IPS DF 4.7 (cell line): ENCODE data around the gene INO80B.
"Not testable (repeated sequence)": the region's sequence is repeated elsewhere in the genome, so short reads cannot be mapped to it uniquely, and the experiment has no call there.

Experiments used
- DNase-seq: peaks from one replicate; pipeline ENCODE4 v3.0.0-alpha.2; 2013; ENCODE audit warnings: low spot score; ENCODE audit errors: extremely low read depth

The INO80B gene

GRCh38 chr2:74454654-74455511 lies at the start of gene INO80B:
INO80B (plus strand) TSS chr2:74455087; CDS start chr2:74455117, 30 bp downstream.
- DNase-seq = no peak

DNA sequence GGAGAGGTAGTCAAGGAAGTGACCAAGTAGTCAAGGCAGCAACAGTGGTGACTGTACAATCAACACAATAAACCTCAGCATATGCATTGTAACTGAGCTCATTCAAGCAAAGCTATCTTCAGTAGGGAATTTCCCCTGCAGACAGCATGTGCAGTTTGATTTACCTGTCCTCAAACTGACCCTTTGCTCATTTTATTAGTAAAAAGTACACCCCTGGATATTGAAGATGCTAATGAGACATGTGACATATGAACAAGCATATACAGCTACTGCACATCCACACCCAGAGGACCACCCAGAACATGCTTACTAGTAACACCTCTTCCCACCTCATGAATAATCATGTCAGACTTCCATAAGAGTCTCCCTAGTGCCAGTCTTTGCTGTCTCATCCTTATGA lies 48.9 kb upstream of the INO80B start:
- no peak for DNase-seq

GRCh38 chr2:74407682-74408081 lies 47.2 kb upstream of the INO80B start:
- no peak for DNase-seq

- DNase-seq = no peak
These were observed 41.7 kb upstream of the INO80B start for GRCh38 chr2:74413001-74413698.

GRCh38 chr2:74414441-74414840 lies 40.4 kb upstream of the INO80B start:
- DNase-seq = no peak

DNA sequence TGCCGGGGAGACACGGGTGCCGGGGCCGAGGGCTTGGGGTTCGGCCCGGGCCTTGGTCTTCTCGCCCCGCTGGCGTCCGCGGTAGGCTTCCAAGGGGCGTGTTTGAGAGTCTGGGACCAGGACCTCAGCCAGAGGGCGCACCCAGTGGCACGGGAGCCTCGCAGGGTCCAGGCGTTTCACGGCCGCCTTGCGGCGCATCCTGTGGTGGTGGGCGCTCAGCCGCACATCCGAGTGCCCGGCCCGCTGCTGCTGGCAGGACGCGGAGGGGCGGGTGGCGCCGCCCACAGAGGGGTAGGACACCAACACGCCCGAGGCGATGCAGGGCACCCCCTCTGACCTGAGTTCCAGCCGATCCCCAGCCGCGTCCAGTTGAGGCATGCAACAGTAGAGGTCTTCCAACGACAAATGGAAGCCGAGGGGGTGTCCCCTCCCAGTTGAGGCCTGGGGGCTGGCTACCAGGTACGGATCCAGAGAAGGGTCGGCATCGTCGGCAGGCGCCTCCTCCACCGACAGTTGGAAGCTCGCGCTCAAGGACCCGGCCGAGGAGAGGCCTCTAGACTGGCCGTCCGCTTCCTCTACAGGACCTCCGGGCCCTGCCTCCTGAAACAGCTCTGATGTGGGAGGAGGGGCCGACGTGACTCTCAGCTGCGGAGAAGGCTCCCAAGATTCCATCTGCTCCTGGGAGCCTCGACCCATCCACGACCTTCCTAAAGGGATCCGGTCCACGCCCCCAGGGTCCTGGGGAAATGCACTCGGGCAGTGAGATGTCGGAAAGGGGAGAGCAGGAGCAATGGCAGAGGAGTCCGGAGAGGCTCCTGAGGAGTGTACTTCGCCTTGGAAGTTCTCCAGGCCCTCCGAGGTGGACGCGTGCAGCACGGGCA lies 39.8 kb upstream of the INO80B start:
- no peak for DNase-seq

GRCh38 chr2:74415762-74416395 lies 39.0 kb upstream of the INO80B start:
- DNase-seq = no peak

GRCh38 chr2:74416778-74417177 lies 38.1 kb upstream of the INO80B start:
- DNase-seq = no peak

GRCh38 chr2:74417197-74417596 lies 37.7 kb upstream of the INO80B start:
- DNase-seq = no peak

GRCh38 chr2:74417763-74418162 lies 37.1 kb upstream of the INO80B start:
- no peak for DNase-seq

DNA sequence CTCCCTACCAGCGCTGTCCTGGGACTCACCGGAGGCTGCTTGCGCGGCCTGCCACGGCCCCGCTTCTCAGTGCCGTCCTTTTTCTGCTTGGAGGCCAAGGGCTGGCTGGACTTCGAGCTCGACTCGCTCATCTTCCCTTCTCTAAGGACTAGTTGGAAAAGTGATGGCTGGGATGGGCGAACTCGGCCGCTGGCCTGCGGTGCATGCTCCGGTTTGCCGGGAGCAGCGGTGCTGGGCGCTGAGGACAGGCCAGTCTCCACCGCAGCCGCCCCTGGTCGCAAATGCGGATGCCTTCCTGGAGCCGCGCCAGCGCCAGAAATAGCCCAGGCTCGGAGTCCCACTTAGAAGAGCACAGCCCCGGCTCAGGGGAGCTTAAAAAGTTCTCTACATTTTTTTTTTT lies 36.6 kb upstream of the INO80B start:
- DNase-seq = no peak

GRCh38 chr2:74419345-74419744 lies 35.5 kb upstream of the INO80B start:
- DNase-seq = no peak

DNA sequence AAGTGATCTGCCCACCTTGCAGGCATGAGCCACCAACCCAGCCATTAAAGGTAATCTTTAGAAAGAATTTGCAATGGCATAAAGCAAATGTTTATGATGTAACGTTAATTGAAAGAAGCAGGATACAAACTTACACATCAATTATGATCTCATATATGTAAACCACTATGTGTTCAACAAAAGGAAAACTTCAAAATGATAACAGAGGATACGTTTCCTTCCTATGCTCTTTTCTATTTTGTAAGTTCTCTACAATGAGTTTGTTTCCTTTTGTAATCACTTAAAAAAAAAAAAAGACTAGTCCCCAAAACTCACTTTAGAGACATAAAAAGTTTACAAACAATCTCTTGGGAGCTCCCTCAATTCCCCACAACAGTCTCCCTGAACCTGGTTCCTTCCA lies 34.9 kb upstream of the INO80B start:
- DNase-seq = no peak

DNA sequence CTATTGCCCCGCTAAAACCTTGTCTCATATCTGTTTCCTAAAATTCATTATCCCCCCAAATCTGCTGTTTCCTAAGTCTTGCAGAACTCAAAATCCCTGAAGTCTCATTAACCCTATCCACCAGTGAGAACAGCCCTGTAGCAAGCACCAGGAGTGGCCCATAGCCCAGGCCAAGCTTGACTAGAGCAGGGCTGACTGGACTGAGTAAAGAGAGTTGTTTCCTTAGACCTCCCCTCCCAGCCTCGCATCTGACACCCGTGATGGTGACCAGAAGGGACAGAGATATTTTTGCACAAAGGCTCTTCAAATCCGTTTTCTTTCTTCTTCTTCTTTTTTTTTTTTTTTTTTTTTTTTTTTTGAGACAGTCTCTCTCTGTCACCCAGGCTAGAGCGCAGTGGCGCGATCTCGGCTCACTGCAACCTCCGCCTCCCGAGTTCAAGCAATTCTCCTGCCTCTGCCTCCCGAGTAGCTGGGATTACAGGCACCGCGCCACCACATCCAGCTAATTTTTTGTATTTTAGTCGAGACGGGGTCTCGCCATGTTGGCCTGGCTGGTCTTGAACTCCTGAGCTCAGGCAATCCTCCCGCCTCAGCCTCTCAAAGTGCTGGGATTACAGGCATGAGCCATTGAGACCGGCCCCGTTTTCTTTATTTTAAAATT lies 34.3 kb upstream of the INO80B start:
- DNase-seq = not testable (repeated sequence)

DNA sequence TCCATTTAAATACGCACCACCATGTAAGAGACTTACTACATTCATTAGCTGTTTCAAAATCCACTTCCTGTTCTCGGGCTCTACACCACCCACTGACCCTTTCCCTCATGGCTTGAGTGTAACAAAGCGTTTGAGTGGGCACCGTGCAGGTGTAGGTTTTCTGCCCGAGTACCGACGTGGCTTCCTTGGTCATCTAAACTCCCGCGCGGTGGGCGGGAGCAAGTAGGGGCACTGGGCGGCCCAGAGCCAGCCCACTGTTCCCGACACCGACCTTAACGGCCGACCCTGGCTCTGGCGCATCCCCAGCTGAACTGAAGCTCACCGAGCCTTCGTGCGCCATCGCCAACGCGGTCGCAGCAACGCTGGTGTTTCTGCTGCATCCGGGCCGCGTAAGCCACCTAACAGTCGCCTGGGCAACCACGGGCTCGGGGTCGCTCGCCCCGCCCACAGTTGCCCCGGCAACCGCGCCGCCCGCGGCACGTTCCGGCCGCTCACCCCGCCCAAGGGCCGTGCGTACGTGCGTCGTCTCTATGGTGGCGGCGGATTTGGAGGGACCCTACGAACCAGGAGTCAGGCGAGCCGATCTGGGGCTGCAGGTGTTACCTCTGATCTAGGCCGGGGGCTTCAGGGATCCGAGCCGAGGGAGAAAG lies 33.5 kb upstream of the INO80B start, which contains the start of the genes C2orf81 and WDR54:
Gene C2orf81 (minus strand): TSS at position 399 of the 650 bp plus-strand sequence. CDS start 59 bp downstream, at position 340.
Gene WDR54 (plus strand): TSS at position 510 of the 650 bp plus-strand sequence. CDS start 424 bp downstream, outside the sequence.
- no peak for DNase-seq

DNA sequence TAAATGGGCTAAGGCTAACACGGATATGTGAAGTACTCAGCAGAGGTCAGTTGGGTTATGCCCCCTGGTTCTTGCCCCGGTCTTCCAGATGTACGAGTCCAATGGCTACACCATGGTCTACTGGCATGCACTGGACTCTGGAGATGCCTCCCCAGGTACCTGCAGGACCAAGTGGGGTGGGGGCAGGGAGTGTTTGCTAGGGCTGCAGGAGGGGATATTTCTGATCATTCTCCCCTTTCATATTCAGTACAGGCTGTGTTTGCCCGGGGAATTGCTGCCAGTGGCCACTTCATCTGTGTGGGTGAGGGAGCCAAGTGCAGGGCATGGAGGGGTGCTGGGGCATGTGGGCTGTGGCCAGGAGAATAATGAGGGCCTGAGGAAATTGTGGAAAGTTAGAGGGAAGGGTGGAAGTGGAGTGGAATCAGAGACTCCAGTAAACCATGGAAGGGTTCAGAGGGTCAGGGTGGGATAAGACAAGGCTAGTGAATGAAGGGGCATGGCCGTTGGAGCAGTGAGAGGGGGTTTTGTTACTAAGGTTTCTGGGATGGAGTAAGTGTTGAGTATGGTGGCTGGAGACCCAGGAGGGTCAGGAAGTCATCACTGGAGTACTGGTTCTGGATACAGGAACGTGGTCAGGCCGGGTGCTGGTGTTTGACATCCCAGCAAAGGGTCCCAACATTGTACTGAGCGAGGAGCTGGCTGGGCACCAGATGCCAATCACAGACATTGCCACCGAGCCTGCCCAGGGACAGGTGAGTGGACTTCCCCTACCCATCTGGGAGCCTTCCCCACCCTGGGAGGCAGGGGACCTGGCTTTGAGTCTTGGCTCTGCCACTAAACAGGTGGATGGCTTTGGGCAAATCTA lies 31.4 kb upstream of the INO80B start:
- no peak for DNase-seq

DNA sequence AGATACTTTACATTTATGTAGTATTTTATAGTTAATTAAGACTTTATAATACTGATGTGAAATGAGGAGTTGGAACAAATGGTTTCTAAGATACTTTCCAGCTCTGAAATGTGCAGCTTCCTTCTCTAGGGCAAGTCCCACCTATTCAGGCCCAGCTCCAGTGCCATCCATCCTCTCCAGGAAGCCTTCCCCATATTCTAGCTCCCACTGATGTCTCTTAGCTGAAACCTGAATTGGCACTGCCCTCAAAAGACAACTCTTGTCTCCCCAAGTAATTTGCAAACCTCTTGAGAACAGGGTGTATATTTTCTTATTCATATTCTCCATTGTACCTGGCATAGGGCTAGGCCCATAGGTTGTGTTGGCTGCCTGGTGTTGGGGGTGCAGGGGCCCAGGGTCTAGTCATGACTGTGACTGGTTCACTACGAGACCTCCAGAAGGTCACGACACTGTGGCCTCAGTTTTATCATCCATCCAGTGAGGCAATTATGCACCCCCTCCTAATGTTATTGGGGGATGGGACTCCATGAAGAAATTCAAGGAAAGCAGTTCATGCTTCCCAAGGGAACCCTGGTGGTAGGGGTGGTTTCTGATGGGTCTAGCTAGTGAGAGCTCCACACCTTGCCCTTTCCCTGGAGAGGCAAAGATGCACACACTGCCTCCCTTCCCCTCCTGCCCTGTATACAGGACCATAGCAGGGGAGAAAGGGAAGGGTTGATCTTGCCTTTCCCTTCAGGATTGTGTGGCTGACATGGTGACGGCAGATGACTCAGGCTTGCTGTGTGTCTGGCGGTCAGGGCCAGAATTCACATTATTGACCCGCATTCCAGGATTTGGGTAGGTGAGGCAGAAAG lies 30.5 kb upstream of the INO80B start:
- DNase-seq = no peak

DNA sequence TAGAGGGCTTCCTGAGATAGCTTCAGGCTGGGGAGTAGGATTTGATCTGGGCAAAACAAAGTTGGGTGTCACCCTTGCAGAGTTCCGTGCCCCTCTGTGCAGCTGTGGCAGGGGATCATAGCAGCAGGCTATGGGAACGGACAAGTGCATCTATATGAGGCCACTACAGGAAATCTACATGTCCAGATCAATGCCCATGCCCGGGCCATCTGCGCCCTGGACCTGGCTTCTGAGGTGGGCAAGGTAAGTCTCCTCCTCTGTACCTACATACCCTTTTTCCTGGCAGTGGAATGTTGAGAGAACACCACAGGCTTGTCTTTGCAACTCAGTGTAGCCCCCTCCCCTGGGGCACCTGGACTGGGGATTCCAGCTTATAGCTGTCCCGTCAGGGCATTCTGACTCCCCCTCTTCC lies 29.9 kb upstream of the INO80B start:
- DNase-seq = no peak
